Measurements from ENCODE around the gene COL4A3.

Gene COL4A3

GRCh38 chr2:227312579-227312978 lies 148.2 kb downstream of the COL4A3 start:
- H3K9ac ChIP-seq (ENCODE audit: low read depth, low read length, poor library complexity) = no peak overlapping the region
- H2AK5ac ChIP-seq (ENCODE audit: low read depth, low read length) = no peak overlapping the region
- no CpG with 5 or more reads among the region's 2 CpGs for WGBS, 2 donors (ENCODE audit: extremely low coverage in 2 of 2, insufficient read length in 2 of 2, insufficient replicate concordance in 1 of 2)
- no peak overlapping the region for H4K8ac ChIP-seq (ENCODE audit: low read depth, low read length)
- H2BK12ac ChIP-seq (ENCODE audit: low read length) = no peak overlapping the region
- H3K14ac ChIP-seq (ENCODE audit: low read length) = no peak overlapping the region
- no peak overlapping the region for H2BK120ac ChIP-seq (ENCODE audit: low read depth, low read length)
- no peaks in the 10 kb centered on the region for H3K79me1 ChIP-seq (ENCODE audit: low read depth, low read length)
- no peak overlapping the region for H3K23ac ChIP-seq (ENCODE audit: low read depth, low read length, poor library complexity)
- no peak overlapping the region for H3K18ac ChIP-seq (ENCODE audit: low read length)
- H4K91ac ChIP-seq (ENCODE audit: low read depth, low read length, poor library complexity) = no peak overlapping the region
- H3K4me2 ChIP-seq (ENCODE audit: insufficient read depth, low read length, poor library complexity, severe bottlenecking) = no peak overlapping the region
- no peaks in the 10 kb centered on the region for H3K9me3 ChIP-seq (replicated peaks in 1 of 2; ENCODE audit: control insufficient read depth in 2 of 2, insufficient read depth in 1 of 2, low read depth in 1 of 2, low read length in 2 of 2)
- H3K36me3 ChIP-seq (replicated peaks in 1 of 2; ENCODE audit: control insufficient read depth in 2 of 2, insufficient read depth in 2 of 2, low read length in 2 of 2) = no peaks in the 10 kb centered on the region
- H3K27ac ChIP-seq (replicated peaks; ENCODE audit: low read length) = no peak overlapping the region
- no peak overlapping the region for H2BK5ac ChIP-seq (ENCODE audit: low read length)
- no peaks in the 10 kb centered on the region for H3K27me3 ChIP-seq (ENCODE audit: control insufficient read depth in 3 of 3, insufficient read depth in 3 of 3, low read depth in 1 of 3, low read length in 3 of 3)
- no peak for DNase-seq (ENCODE audit: low spot score)
- no peak overlapping the region for H3K4ac ChIP-seq (ENCODE audit: low read length)
- H3K4me1 ChIP-seq (ENCODE audit: control insufficient read depth in 2 of 2, insufficient read depth in 1 of 2, low read depth in 1 of 2, low read length in 2 of 2) = no peaks in the 10 kb centered on the region
- no peak overlapping the region for H2BK15ac ChIP-seq (ENCODE audit: low read length)
- H2AFZ ChIP-seq (ENCODE audit: low read length) = no peak overlapping the region
- H3K4me3 ChIP-seq (ENCODE audit: low read length in 2 of 2) = no peak overlapping the region

- Histone ChIP-seq H3K9ac (ENCODE audit: low read depth, low read length, poor library complexity) (no peak overlapping the region), H3K23ac (ENCODE audit: low read depth, low read length, poor library complexity) (no peak overlapping the region), H2AK5ac (ENCODE audit: low read depth, low read length) (no peak overlapping the region), H2BK12ac (ENCODE audit: low read length) (no peak overlapping the region), H3K27me3 (ENCODE audit: control insufficient read depth in 3 of 3, insufficient read depth in 3 of 3, low read depth in 1 of 3, low read length in 3 of 3) (no peaks in the 10 kb centered on the region), H3K9me3 (replicated peaks in 1 of 2; ENCODE audit: control insufficient read depth in 2 of 2, insufficient read depth in 1 of 2, low read depth in 1 of 2, low read length in 2 of 2) (no peaks in the 10 kb centered on the region), H2BK5ac (ENCODE audit: low read length) (no peak overlapping the region), H2BK15ac (ENCODE audit: low read length) (no peak overlapping the region), H3K27ac (replicated peaks; ENCODE audit: low read length) (no peak overlapping the region), H3K14ac (ENCODE audit: low read length) (no peak overlapping the region), H2AFZ (ENCODE audit: low read length) (no peak overlapping the region), H3K4ac (ENCODE audit: low read length) (no peak overlapping the region), H4K91ac (ENCODE audit: low read depth, low read length, poor library complexity) (no peak overlapping the region), H2BK120ac (ENCODE audit: low read depth, low read length) (no peak overlapping the region), H3K18ac (ENCODE audit: low read length) (no peak overlapping the region), H3K36me3 (replicated peaks in 1 of 2; ENCODE audit: control insufficient read depth in 2 of 2, insufficient read depth in 2 of 2, low read length in 2 of 2) (no peaks in the 10 kb centered on the region), H3K4me2 (ENCODE audit: insufficient read depth, low read length, poor library complexity, severe bottlenecking) (no peak overlapping the region), H4K8ac (ENCODE audit: low read depth, low read length) (no peak overlapping the region), H3K4me1 (ENCODE audit: control insufficient read depth in 2 of 2, insufficient read depth in 1 of 2, low read depth in 1 of 2, low read length in 2 of 2) (no peaks in the 10 kb centered on the region), H3K79me1 (ENCODE audit: low read depth, low read length) (no peaks in the 10 kb centered on the region), H3K4me3 (ENCODE audit: low read length in 2 of 2) (no peak overlapping the region)
- no CpG with 5 or more reads among the region's 1 CpG for WGBS, 2 donors (ENCODE audit: extremely low coverage in 2 of 2, insufficient read length in 2 of 2, insufficient replicate concordance in 1 of 2)
- no peak for DNase-seq (ENCODE audit: low spot score)
Measured at GRCh38 chr2:227313310-227313709, 148.9 kb downstream of the COL4A3 start.

- Histone ChIP-seq H2BK15ac (ENCODE audit: low read length) (no peak overlapping the region), H3K27ac (replicated peaks; ENCODE audit: low read length) (no peak overlapping the region)
- WGBS, 2 donors (ENCODE audit: extremely low coverage in 2 of 2, insufficient read length in 2 of 2, insufficient replicate concordance in 1 of 2) = no CpG with 5 or more reads among the region's 2 CpGs
Measured at GRCh38 chr2:227317834-227318233, 153.4 kb downstream of the COL4A3 start.

GRCh38 chr2:227320305-227321094 lies 156.1 kb downstream of the COL4A3 start:
- H2BK15ac ChIP-seq (ENCODE audit: low read length) = no peak overlapping the region
- peaks cover 0 to 1% of the 10 kb centered on the region in 2 donors for H3K4me1 ChIP-seq (ENCODE audit: control insufficient read depth in 2 of 2, insufficient read depth in 1 of 2, low read depth in 1 of 2, low read length in 2 of 2)
- peak overlapping the region; percentile 24 for H2BK5ac ChIP-seq (ENCODE audit: low read length)
- H3K36me3 ChIP-seq (replicated peaks in 1 of 2; ENCODE audit: control insufficient read depth in 2 of 2, insufficient read depth in 2 of 2, low read length in 2 of 2) = no peaks in the 10 kb centered on the region
- H3K4ac ChIP-seq (ENCODE audit: low read length) = no peak overlapping the region
- no peak overlapping the region for H3K18ac ChIP-seq (ENCODE audit: low read length)
- H4K8ac ChIP-seq (ENCODE audit: low read depth, low read length) = no peak overlapping the region
- no peak overlapping the region for H3K4me2 ChIP-seq (ENCODE audit: insufficient read depth, low read length, poor library complexity, severe bottlenecking)
- peaks cover 4% of the 10 kb centered on the region for H3K79me1 ChIP-seq (ENCODE audit: low read depth, low read length)
- H3K27me3 ChIP-seq (ENCODE audit: control insufficient read depth in 3 of 3, insufficient read depth in 3 of 3, low read depth in 1 of 3, low read length in 3 of 3) = no peaks in the 10 kb centered on the region
- H2AFZ ChIP-seq (ENCODE audit: low read length) = no peak overlapping the region
- H3K14ac ChIP-seq (ENCODE audit: low read length) = no peak overlapping the region
- no peak overlapping the region for H3K27ac ChIP-seq (replicated peaks; ENCODE audit: low read length)
- no peak overlapping the region for H2BK120ac ChIP-seq (ENCODE audit: low read depth, low read length)
- no peak for DNase-seq (ENCODE audit: low spot score)
- no peak overlapping the region for H2BK12ac ChIP-seq (ENCODE audit: low read length)
- no peak overlapping the region for H4K91ac ChIP-seq (ENCODE audit: low read depth, low read length, poor library complexity)
- no peak overlapping the region for H3K23ac ChIP-seq (ENCODE audit: low read depth, low read length, poor library complexity)
- no peak overlapping the region for H3K9ac ChIP-seq (ENCODE audit: low read depth, low read length, poor library complexity)
- H3K9me3 ChIP-seq (replicated peaks in 1 of 2; ENCODE audit: control insufficient read depth in 2 of 2, insufficient read depth in 1 of 2, low read depth in 1 of 2, low read length in 2 of 2) = peaks cover 3 to 6% of the 10 kb centered on the region in 2 donors
- no peak overlapping the region for H3K4me3 ChIP-seq (ENCODE audit: low read length in 2 of 2)
- H2AK5ac ChIP-seq (ENCODE audit: low read depth, low read length) = peak overlapping the region; percentile 81
- no CpG with 5 or more reads among the region's 33 CpGs for WGBS, 2 donors (ENCODE audit: extremely low coverage in 2 of 2, insufficient read length in 2 of 2, insufficient replicate concordance in 1 of 2)

More at GRCh38 chr2:227317834-227318233, 153.4 kb downstream of the COL4A3 start:
- H2BK5ac ChIP-seq (ENCODE audit: low read length) = no peak overlapping the region
- H3K27me3 ChIP-seq (ENCODE audit: control insufficient read depth in 3 of 3, insufficient read depth in 3 of 3, low read depth in 1 of 3, low read length in 3 of 3) = no peaks in the 10 kb centered on the region
- no peak overlapping the region for H3K4ac ChIP-seq (ENCODE audit: low read length)
- no peak for DNase-seq (ENCODE audit: low spot score)
- H2BK120ac ChIP-seq (ENCODE audit: low read depth, low read length) = no peak overlapping the region
- H3K36me3 ChIP-seq (replicated peaks in 1 of 2; ENCODE audit: control insufficient read depth in 2 of 2, insufficient read depth in 2 of 2, low read length in 2 of 2) = no peaks in the 10 kb centered on the region
- no peak overlapping the region for H4K91ac ChIP-seq (ENCODE audit: low read depth, low read length, poor library complexity)
- peaks cover under 1 to 2% of the 10 kb centered on the region in 2 donors for H3K9me3 ChIP-seq (replicated peaks in 1 of 2; ENCODE audit: control insufficient read depth in 2 of 2, insufficient read depth in 1 of 2, low read depth in 1 of 2, low read length in 2 of 2)
- H3K4me2 ChIP-seq (ENCODE audit: insufficient read depth, low read length, poor library complexity, severe bottlenecking) = no peak overlapping the region
- H3K4me3 ChIP-seq (ENCODE audit: low read length in 2 of 2) = no peak overlapping the region
- H3K23ac ChIP-seq (ENCODE audit: low read depth, low read length, poor library complexity) = no peak overlapping the region
- no peak overlapping the region for H2AK5ac ChIP-seq (ENCODE audit: low read depth, low read length)
- H3K79me1 ChIP-seq (ENCODE audit: low read depth, low read length) = peaks cover 3% of the 10 kb centered on the region
- H3K14ac ChIP-seq (ENCODE audit: low read length) = no peak overlapping the region
- H4K8ac ChIP-seq (ENCODE audit: low read depth, low read length) = no peak overlapping the region
- no peak overlapping the region for H3K9ac ChIP-seq (ENCODE audit: low read depth, low read length, poor library complexity)
- no peak overlapping the region for H2AFZ ChIP-seq (ENCODE audit: low read length)
- H3K18ac ChIP-seq (ENCODE audit: low read length) = no peak overlapping the region
- no peak overlapping the region for H2BK12ac ChIP-seq (ENCODE audit: low read length)
- H3K4me1 ChIP-seq (ENCODE audit: control insufficient read depth in 2 of 2, insufficient read depth in 1 of 2, low read depth in 1 of 2, low read length in 2 of 2) = no peaks in the 10 kb centered on the region
